PC-3 (cell line): ENCODE measurements around the gene HIP1R.

Source experiments
- EZH2 ChIP-seq: fragments of 300-600 bp; sonication (generic); IDR thresholded peaks from one replicate; pipeline ENCODE4 v1.6.1; 2017; ENCODE audit warnings: antibody characterized with exemption, mild to moderate bottlenecking, low read length; ENCODE audit not compliant: unreplicated experiment
- EZH2phosphoT487 ChIP-seq: fragments of 300-600 bp; sonication (generic); IDR thresholded peaks from 2 replicates; pipeline ENCODE4 v1.6.1; 2018; ENCODE audit warnings: mild to moderate bottlenecking, antibody characterized with exemption, low read length, borderline replicate concordance
- TF ChIP-seq, protein P1 (sequence below): fragments of 300-600 bp; sonication (generic); conservative IDR thresholded peaks from 2 replicates; pipeline ENCODE4 v1.5.1; 2017; ENCODE audit warnings: antibody characterized with exemption, low read depth, mild to moderate bottlenecking, low read length

DNA sequence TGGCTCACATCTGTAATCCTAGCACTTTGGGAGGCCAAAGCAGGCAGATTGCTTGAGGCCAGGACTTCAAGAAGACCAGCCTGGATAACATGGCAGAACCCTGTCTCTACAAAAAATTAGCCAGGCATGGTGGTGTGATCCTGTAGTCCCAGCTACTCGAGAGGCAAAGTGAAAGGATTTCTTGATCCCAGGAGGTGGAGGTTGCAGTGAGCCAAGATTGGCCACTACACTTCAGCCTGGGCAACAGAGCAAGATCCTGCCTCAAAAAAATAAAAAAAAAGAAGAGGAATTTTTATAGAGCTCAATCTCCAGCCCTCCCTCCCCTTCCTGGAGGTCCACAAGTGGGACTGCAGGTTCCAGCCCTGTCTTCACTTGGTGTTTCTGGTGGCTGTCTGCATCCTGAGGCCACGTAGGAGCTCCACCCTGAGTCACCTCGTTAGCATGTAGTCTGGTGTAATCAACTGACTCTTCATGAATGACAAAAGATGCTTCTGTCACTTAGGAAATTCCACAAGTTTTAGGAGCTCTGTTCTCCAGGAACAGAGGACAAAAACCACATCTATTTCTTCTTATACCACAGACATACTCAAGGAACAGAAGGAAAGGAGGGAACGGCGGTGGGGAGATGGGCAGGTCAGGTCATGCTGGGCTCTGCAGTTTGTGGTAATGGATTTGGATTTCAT lies 44.7 kb upstream of the HIP1R start:
- TF ChIP-seq, protein P1, sequence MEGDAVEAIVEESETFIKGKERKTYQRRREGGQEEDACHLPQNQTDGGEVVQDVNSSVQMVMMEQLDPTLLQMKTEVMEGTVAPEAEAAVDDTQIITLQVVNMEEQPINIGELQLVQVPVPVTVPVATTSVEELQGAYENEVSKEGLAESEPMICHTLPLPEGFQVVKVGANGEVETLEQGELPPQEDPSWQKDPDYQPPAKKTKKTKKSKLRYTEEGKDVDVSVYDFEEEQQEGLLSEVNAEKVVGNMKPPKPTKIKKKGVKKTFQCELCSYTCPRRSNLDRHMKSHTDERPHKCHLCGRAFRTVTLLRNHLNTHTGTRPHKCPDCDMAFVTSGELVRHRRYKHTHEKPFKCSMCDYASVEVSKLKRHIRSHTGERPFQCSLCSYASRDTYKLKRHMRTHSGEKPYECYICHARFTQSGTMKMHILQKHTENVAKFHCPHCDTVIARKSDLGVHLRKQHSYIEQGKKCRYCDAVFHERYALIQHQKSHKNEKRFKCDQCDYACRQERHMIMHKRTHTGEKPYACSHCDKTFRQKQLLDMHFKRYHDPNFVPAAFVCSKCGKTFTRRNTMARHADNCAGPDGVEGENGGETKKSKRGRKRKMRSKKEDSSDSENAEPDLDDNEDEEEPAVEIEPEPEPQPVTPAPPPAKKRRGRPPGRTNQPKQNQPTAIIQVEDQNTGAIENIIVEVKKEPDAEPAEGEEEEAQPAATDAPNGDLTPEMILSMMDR, result no peak
- TF ChIP-seq EZH2phosphoT487 (no peak), EZH2 (no peak)
